ENCODE data around the gene RTKN.

The RTKN gene

DNA sequence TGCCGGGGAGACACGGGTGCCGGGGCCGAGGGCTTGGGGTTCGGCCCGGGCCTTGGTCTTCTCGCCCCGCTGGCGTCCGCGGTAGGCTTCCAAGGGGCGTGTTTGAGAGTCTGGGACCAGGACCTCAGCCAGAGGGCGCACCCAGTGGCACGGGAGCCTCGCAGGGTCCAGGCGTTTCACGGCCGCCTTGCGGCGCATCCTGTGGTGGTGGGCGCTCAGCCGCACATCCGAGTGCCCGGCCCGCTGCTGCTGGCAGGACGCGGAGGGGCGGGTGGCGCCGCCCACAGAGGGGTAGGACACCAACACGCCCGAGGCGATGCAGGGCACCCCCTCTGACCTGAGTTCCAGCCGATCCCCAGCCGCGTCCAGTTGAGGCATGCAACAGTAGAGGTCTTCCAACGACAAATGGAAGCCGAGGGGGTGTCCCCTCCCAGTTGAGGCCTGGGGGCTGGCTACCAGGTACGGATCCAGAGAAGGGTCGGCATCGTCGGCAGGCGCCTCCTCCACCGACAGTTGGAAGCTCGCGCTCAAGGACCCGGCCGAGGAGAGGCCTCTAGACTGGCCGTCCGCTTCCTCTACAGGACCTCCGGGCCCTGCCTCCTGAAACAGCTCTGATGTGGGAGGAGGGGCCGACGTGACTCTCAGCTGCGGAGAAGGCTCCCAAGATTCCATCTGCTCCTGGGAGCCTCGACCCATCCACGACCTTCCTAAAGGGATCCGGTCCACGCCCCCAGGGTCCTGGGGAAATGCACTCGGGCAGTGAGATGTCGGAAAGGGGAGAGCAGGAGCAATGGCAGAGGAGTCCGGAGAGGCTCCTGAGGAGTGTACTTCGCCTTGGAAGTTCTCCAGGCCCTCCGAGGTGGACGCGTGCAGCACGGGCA lies 26.6 kb downstream of the RTKN start:
- no peak for ATAC-seq

DNA sequence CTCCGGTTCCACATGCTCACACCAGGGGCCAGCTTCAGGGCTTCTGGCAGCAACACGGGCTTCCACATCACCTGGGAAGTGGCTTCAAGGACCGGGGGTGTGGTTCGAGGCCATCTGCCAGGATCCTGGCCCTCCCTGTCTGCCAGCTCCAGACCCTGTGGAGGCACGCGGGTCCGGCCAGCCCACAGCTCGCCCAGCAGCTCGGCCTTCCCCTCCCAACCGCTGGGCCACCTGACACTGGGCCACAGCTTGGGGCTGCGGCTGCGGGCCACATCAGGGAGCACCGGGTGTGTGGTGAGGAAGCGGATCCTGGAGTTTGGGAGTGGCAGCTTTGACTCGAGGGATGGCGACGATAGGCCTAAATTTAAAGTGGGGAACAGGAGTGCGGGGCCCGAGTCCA lies 27.3 kb downstream of the RTKN start:
- no peak for ATAC-seq
- TF ChIP-seq ZFP3 (CRISPR knock-in tag; IDR thresholded peaks at IDR 0.05), result no peak
- TF ChIP-seq RARB (CRISPR knock-in tag; IDR thresholded peaks at IDR 0.05), result no peak
- no peak for TF ChIP-seq OSR1 (CRISPR knock-in tag; IDR thresholded peaks at IDR 0.05)
- no peak for TF ChIP-seq ISL1 (CRISPR knock-in tag; IDR thresholded peaks at IDR 0.05)

More for the DNA sequence above, 26.6 kb downstream of the RTKN start:
- TF ChIP-seq, protein P1, sequence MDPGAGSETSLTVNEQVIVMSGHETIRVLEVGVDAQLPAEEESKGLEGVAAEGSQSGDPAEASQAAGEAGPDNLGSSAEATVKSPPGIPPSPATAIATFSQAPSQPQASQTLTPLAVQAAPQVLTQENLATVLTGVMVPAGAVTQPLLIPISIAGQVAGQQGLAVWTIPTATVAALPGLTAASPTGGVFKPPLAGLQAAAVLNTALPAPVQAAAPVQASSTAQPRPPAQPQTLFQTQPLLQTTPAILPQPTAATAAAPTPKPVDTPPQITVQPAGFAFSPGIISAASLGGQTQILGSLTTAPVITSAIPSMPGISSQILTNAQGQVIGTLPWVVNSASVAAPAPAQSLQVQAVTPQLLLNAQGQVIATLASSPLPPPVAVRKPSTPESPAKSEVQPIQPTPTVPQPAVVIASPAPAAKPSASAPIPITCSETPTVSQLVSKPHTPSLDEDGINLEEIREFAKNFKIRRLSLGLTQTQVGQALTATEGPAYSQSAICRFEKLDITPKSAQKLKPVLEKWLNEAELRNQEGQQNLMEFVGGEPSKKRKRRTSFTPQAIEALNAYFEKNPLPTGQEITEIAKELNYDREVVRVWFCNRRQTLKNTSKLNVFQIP (CRISPR knock-in tag; IDR thresholded peaks at IDR 0.05; ENCODE audit: borderline replicate concordance, low read depth), result no peak
- TF ChIP-seq TOX (CRISPR knock-in tag; IDR thresholded peaks at IDR 0.05; ENCODE audit: borderline replicate concordance), result no peak
- no peak for TF ChIP-seq CSDC2 (CRISPR knock-in tag; IDR thresholded peaks at IDR 0.05)

DNA sequence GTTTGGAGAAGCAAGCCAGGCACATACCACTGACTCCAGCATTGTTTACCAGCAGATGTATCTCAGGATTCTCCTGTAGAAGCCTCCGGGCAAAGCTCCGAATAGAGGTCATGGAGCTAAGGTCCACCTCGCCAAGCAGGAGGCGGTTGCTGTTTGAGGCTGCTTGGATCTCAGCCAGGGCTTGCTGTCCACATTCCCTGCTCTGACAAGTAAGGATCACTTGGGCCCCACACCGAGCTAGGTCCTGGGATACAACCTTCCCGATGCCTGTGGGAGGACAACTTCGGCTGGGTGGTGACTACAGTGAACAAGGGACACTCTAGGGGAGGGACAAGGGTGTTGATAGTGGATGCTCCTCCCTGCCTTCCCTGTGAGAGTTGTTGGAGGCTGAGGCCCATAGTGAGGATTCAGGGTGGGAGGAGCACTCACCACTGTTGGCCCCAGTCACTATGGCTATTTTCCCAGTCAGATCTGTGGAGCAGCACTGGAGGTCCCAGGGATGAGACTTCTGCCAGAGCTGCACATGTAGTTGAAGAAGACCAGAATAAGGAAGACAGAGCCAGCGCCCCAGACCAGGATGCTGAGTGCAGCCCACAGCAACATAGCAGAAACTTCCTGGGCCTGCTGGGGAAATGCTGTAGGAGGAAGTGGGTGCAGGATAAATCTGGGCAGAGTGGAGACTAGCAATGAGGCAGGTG lies 28.6 kb downstream of the RTKN start:
- TF ChIP-seq ISL1 (CRISPR knock-in tag; IDR thresholded peaks at IDR 0.05) (no peak), BACH2 (CRISPR knock-in tag; IDR thresholded peaks at IDR 0.05; ENCODE audit: borderline replicate concordance) (no peak), ZFP30 (CRISPR knock-in tag; IDR thresholded peaks at IDR 0.05) (no peak), OSR1 (CRISPR knock-in tag; IDR thresholded peaks at IDR 0.05) (no peak)
- TF ChIP-seq, protein P2, sequence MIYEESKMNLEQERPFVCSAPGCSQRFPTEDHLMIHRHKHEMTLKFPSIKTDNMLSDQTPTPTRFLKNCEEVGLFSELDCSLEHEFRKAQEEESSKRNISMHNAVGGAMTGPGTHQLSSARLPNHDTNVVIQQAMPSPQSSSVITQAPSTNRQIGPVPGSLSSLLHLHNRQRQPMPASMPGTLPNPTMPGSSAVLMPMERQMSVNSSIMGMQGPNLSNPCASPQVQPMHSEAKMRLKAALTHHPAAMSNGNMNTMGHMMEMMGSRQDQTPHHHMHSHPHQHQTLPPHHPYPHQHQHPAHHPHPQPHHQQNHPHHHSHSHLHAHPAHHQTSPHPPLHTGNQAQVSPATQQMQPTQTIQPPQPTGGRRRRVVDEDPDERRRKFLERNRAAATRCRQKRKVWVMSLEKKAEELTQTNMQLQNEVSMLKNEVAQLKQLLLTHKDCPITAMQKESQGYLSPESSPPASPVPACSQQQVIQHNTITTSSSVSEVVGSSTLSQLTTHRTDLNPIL (CRISPR knock-in tag; IDR thresholded peaks at IDR 0.05; ENCODE audit: low read depth), result no peak
- no peak for ATAC-seq

DNA sequence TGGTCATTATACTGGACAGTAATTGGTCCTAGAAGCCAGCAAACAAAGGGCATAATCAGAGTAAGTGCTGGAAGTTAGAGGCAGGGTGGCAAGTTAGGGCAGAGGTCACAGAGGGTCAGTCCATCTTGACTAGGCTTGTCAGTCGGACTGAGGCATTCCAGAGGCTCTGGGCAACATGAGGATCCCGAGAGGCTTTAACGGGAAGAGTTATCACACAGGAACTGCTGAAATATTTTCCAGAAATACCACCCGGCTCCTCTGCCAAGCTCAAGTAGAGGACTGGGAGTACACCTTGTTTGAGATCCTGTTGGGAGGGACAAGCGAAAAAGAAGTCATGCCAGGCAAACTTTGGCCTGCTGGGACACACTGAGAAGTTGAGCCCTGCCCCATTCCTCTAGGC lies 34.1 kb downstream of the RTKN start:
- TF ChIP-seq OSR1 (CRISPR knock-in tag; IDR thresholded peaks at IDR 0.05) (no peak), TOX (CRISPR knock-in tag; IDR thresholded peaks at IDR 0.05; ENCODE audit: borderline replicate concordance) (no peak), ZNF565 (CRISPR knock-in tag; conservative IDR thresholded peaks at IDR 0.05; ENCODE audit: low read depth) (no peak), ESRRG (CRISPR knock-in tag; IDR thresholded peaks at IDR 0.05) (no peak), TCF4 (CRISPR knock-in tag; IDR thresholded peaks at IDR 0.05; ENCODE audit: borderline replicate concordance) (no peak), GLIS3 (CRISPR knock-in tag; IDR thresholded peaks at IDR 0.05) (no peak), ZNF8 (CRISPR knock-in tag; IDR thresholded peaks at IDR 0.05) (no peak)
- TF ChIP-seq, protein P1 (CRISPR knock-in tag; IDR thresholded peaks at IDR 0.05; ENCODE audit: borderline replicate concordance, low read depth), result no peak
- TF ChIP-seq, protein P2 (CRISPR knock-in tag; IDR thresholded peaks at IDR 0.05; ENCODE audit: low read depth), result no peak
- ATAC-seq, result no peak

DNA sequence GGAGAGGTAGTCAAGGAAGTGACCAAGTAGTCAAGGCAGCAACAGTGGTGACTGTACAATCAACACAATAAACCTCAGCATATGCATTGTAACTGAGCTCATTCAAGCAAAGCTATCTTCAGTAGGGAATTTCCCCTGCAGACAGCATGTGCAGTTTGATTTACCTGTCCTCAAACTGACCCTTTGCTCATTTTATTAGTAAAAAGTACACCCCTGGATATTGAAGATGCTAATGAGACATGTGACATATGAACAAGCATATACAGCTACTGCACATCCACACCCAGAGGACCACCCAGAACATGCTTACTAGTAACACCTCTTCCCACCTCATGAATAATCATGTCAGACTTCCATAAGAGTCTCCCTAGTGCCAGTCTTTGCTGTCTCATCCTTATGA lies 35.7 kb downstream of the RTKN start:
- TF ChIP-seq OSR1 (CRISPR knock-in tag; IDR thresholded peaks at IDR 0.05), result no peak
- no peak for TF ChIP-seq ZC3H10 (CRISPR knock-in tag; IDR thresholded peaks at IDR 0.05)
- peak; percentile 62 for ATAC-seq

DNA sequence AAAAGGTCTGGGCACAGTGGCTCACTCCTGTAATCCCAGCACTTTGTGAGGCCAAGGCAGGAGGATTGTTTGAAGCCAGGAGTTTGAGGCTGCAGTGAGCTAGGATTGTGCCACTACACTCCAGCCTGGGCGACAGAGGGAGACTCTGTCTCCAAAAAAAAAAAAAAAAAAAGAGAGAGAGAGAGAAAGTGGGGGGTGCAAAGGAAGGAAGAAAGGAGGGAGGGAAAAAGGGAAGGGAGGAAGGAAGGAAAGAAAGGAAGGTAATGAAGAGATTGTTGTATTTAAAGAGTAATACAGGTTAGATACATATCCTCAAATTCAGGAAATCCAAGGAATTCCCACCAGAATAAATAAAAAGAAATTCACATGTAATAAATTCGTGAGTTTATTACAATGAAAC lies 39.8 kb downstream of the RTKN start:
- no peak for ATAC-seq
- TF ChIP-seq ISL1 (CRISPR knock-in tag; IDR thresholded peaks at IDR 0.05) (no peak), OSR1 (CRISPR knock-in tag; IDR thresholded peaks at IDR 0.05) (no peak), TOX (CRISPR knock-in tag; IDR thresholded peaks at IDR 0.05; ENCODE audit: borderline replicate concordance) (no peak), ZC3H10 (CRISPR knock-in tag; IDR thresholded peaks at IDR 0.05) (no peak), PPARA (CRISPR knock-in tag; IDR thresholded peaks at IDR 0.05; ENCODE audit: borderline replicate concordance) (no peak), BACH2 (CRISPR knock-in tag; IDR thresholded peaks at IDR 0.05; ENCODE audit: borderline replicate concordance) (no peak), GLIS3 (CRISPR knock-in tag; IDR thresholded peaks at IDR 0.05) (no peak), RARB (CRISPR knock-in tag; IDR thresholded peaks at IDR 0.05) (no peak)
